Fibroblast of upper back skin (primary cell): ENCODE data around the gene LDHD.
"Not testable (repeated sequence)": the region's sequence is repeated elsewhere in the genome, so short reads cannot be mapped to it uniquely, and the experiment has no call there.

Source experiments
- DNase-seq: peaks from one replicate; pipeline ENCODE4 v3.0.0-alpha.2; 2013

Gene LDHD

GRCh38 chr16:75099075-75099667, 17.4 kb downstream of the LDHD start:
- DNase-seq = no peak

- DNase-seq = no peak
These were observed 18.4 kb downstream of the LDHD start for GRCh38 chr16:75097941-75098901.

- DNase-seq = no peak
These were observed 19.3 kb downstream of the LDHD start for GRCh38 chr16:75097191-75097761.

- peak; percentile 28 for DNase-seq
These were observed 19.9 kb downstream of the LDHD start for GRCh38 chr16:75096656-75097055.

GRCh38 chr16:75095204-75095621, 21.4 kb downstream of the LDHD start:
- no peak for DNase-seq

GRCh38 chr16:75093598-75094540, 22.7 kb downstream of the LDHD start:
- DNase-seq = no peak

- no peak for DNase-seq
These were observed 23.8 kb downstream of the LDHD start for GRCh38 chr16:75092777-75093176.

GRCh38 chr16:75091619-75092018, 25.0 kb downstream of the LDHD start:
- not testable (repeated sequence) for DNase-seq

GRCh38 chr16:75090899-75091298, 25.7 kb downstream of the LDHD start:
- DNase-seq = not testable (repeated sequence)

GRCh38 chr16:75089486-75090202, 26.9 kb downstream of the LDHD start:
- no peak for DNase-seq

GRCh38 chr16:75088934-75089333, 27.6 kb downstream of the LDHD start:
- DNase-seq = no peak

- DNase-seq = no peak
These were observed 28.4 kb downstream of the LDHD start for GRCh38 chr16:75088216-75088615.

- peak; percentile 39 for DNase-seq
These were observed 29.1 kb downstream of the LDHD start for GRCh38 chr16:75087375-75087979.

GRCh38 chr16:75086688-75087374, 29.7 kb downstream of the LDHD start:
- no peak for DNase-seq

GRCh38 chr16:75086281-75086680, 30.3 kb downstream of the LDHD start:
- DNase-seq = peak; percentile 39

- DNase-seq = peak; percentile 21
These were observed 31.0 kb downstream of the LDHD start for GRCh38 chr16:75085556-75085955.

GRCh38 chr16:75083813-75084212, 32.8 kb downstream of the LDHD start:
- no peak for DNase-seq

GRCh38 chr16:75081179-75081859, 35.3 kb downstream of the LDHD start:
- no peak for DNase-seq

- peak; percentile 77 for DNase-seq
These were observed 36.2 kb downstream of the LDHD start for GRCh38 chr16:75080205-75081029.
